Neutrophil (primary cell): ENCODE measurements around the gene PRRX2.
A peak's percentile ranks its signal among the peaks of the same experiment; 100 is the strongest.

Source experiments
- H3K27ac ChIP-seq: fragments of 200-600 bp; sonication (generic); 2 replicates; pipeline ENCODE4 v1.5.1; 2016; ENCODE audit warnings: mild to moderate bottlenecking, moderate library complexity
- H3K27me3 ChIP-seq: fragments of 200-600 bp; sonication (generic); 2 replicates; pipeline ENCODE4 v1.6.0; 2016; ENCODE audit warnings: mild to moderate bottlenecking
- H3K36me3 ChIP-seq: fragments of 200-600 bp; sonication (generic); 2 replicates; pipeline ENCODE4 v1.5.1; 2017
- H3K4me1 ChIP-seq, 2 experiments: fragments of 200-600 bp in 1 of 2; sonication (generic) in 1 of 2; 1 replicate in 1 of 2; 2 replicates in 1 of 2; pipeline versions ENCODE4 v1.5.1 to v1.6.1; 2013 to 2016; ENCODE audit warnings: low read depth in 1 of 2, low read length in 1 of 2, mild to moderate bottlenecking in 1 of 2, moderate library complexity in 1 of 2; ENCODE audit not compliant: control insufficient read depth in 1 of 2, insufficient read depth in 1 of 2
- H3K4me3 ChIP-seq, 2 experiments: fragments of 200-600 bp in 1 of 2; sonication (generic) in 1 of 2; 1 replicate in 1 of 2; 2 replicates in 1 of 2; pipeline ENCODE4 v1.5.1; 2013 to 2016; ENCODE audit warnings: low read depth in 1 of 2, low read length in 1 of 2, mild to moderate bottlenecking in 1 of 2, moderate library complexity in 1 of 2
- H3K9me3 ChIP-seq: fragments of 200-600 bp; sonication (generic); 2 replicates; pipeline ENCODE4 v1.5.1; 2016
- CTCF ChIP-seq: fragments of 200-600 bp; sonication (generic); IDR thresholded peaks from 2 replicates; pipeline ENCODE4 v1.5.1; 2016; ENCODE audit warnings: antibody characterized with exemption

The PRRX2 gene

GRCh38 chr9:129665389-129665775 is at the start of gene PRRX2:
TSS of gene PRRX2 (plus strand) at chr9:129665647. CDS start at chr9:129665868, 221 bp downstream.
- Histone ChIP-seq H3K27me3 (peaks cover 97% of the 10 kb centered on the region), H3K4me3 (no peak within 1 kb of the TSS), H3K9me3 (no peaks in the 10 kb centered on the region), H3K4me1 (peaks cover 0 to 6% of the 10 kb centered on the region in 2 experiments), H3K27ac (no peak within 1 kb of the TSS), H3K36me3 (no peaks in the 10 kb centered on the region)
- TF ChIP-seq CTCF = no peak

DNA sequence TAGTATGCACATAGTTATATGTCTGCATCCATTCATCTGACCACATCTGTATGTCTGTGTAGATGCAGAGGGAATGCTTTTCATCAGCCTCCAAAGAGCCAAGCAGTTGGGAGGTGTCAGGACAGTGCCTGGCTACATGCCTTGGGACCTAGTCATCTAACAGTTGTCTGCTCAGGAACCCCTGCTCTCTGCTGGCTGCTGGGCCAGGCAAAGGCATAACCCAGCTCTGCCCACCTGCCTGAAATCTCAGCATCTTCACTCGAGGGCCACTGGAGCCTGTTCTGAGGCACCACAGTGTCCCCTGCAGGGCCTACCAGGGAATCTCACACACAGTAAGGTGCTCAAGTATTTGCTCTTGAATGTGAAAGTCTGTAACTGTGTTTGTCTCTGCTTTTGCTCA is 48.3 kb upstream of the PRRX2 start:
- peaks cover 14 to 16% of the 10 kb centered on the region in 2 experiments for H3K4me1 ChIP-seq
- H3K4me3 ChIP-seq = no peak overlapping the region
- H3K27ac ChIP-seq = no peak overlapping the region
- peaks cover 49% of the 10 kb centered on the region for H3K27me3 ChIP-seq
- no peaks in the 10 kb centered on the region for H3K36me3 ChIP-seq
- H3K9me3 ChIP-seq = no peaks in the 10 kb centered on the region
- TF ChIP-seq CTCF = no peak

- Histone ChIP-seq H3K4me3 (peak overlapping the region; percentile 44 to 56), H3K4me1 (peaks cover 32 to 36% of the 10 kb centered on the region in 2 experiments), H3K27me3 (peaks cover 38% of the 10 kb centered on the region), H3K27ac (no peak overlapping the region), H3K36me3 (no peaks in the 10 kb centered on the region), H3K9me3 (no peaks in the 10 kb centered on the region)
- TF ChIP-seq CTCF = no peak
Measured at GRCh38 chr9:129619787-129620668, 45.4 kb upstream of the PRRX2 start.

DNA sequence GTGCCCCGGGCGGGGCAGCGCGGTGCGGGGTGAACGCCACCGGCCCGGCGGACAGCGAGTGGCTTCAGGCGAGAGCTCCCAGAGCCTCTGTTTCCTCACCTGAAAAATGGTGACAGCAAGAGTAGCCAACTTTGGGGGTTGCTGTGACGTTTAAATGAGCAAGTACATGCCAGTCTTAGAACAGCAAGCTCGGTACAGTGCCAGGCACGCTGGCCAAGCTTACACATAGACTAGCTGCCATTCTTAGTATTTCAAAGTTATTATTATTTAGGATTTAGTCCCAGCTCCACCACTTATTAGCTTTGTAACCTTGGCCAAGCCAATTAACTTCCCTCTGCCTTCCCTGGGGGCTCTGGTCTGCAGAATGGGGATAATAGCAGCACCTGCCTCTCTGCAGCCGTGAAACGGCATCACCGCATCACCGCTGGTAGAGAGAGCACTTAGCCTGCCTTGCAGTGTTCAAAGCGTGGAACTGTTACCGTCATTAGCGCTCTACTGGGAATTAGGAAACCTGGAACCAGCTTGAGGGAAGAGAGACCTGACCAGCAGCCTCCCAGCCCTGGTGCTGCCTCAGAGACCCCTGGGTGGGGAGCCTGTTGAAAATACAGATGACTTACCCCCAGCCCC is 44.7 kb upstream of the PRRX2 start, which contains the start of gene C9orf50:
Gene C9orf50 (minus strand): TSS at position 433 of the 627 bp plus-strand sequence. CDS start 527 bp downstream, outside the sequence.
- Histone ChIP-seq H3K9me3 (no peaks in the 10 kb centered on the region), H3K27ac (no peak within 1 kb of the TSS), H3K27me3 (peaks cover 38% of the 10 kb centered on the region), H3K4me3 (peak within 1 kb of the TSS; percentile 44 to 56), H3K36me3 (no peaks in the 10 kb centered on the region), H3K4me1 (peaks cover 39 to 43% of the 10 kb centered on the region in 2 experiments)
- no peak for TF ChIP-seq CTCF

DNA sequence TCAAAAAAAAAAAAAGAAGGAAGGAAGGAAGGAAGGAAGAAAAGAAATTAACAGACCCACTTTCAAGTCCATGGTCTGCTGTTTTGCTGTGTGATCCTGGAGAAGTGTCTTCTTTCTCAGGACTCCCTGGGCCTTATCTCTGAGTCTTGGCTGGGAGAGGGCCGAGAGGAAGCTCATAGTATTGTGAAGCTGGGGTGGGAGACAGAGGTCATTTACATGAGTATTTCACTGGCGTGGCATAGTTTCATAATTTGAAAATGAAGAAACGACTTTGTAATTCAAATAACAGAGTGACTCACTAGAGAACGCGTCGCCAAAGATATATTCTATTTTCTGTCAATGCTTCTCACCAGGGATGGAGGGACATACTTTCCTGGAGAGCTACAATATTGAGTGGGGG is 42.1 kb upstream of the PRRX2 start:
- no peak for TF ChIP-seq CTCF
- no peaks in the 10 kb centered on the region for H3K9me3 ChIP-seq
- H3K27ac ChIP-seq = peak overlapping the region; percentile 43
- H3K4me3 ChIP-seq = no peak overlapping the region
- H3K36me3 ChIP-seq = no peaks in the 10 kb centered on the region
- peaks cover 56 to 62% of the 10 kb centered on the region in 2 experiments for H3K4me1 ChIP-seq
- H3K27me3 ChIP-seq = peaks cover 36% of the 10 kb centered on the region
